Brain pericyte (primary cell): ENCODE results near the gene POLRMT.
"Not testable (repeated sequence)": the region's sequence is repeated elsewhere in the genome, so short reads cannot be mapped to it uniquely, and the experiment has no call there.

Experiments
- DNase-seq: peaks from one replicate; pipeline ENCODE4 v3.0.0-alpha.2; 2012; ENCODE audit warnings: low read depth, low spot score

Gene POLRMT

DNA sequence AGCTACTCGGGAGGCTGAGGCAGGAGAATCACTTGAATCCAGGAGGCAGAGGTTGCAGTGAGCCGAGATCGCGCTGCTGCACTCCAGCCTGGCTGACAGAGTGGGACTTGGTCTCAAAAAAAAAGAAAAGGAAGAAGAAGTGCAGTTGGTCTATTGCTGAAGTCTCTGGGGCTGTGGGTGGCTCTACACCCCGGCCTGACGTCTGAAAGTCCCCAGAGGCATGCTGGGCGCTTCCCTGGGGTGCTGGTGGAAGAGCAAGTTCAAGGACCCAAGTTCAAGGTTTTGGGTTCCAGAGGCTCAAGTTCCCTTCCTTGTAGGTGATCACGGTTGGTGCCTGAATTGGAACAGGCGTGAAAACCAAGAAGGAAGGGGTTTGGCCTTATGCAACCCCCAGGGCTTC, 39.8 kb downstream of the POLRMT start:
- DNase-seq: no peak

DNA sequence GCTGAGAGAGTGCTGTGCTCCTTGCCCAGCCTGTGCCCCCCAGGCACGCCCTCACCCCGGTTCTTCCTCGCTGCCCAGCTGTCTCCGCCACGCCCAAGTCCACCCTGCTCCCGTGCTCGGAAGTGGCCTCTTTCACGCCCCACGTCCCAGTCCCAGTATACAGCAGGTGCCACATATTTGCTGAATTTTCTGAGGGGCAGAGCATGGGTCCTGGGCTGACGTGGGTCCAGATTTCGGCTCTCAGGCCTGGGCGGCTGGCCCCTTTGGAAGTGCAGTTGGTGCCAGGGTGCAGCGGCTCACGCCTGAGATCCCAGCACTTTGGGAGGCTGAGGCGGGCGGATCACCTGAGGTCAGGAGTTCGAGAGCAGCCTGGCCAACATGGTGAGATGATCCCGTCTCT, 40.3 kb downstream of the POLRMT start:
- no peak for DNase-seq

DNA sequence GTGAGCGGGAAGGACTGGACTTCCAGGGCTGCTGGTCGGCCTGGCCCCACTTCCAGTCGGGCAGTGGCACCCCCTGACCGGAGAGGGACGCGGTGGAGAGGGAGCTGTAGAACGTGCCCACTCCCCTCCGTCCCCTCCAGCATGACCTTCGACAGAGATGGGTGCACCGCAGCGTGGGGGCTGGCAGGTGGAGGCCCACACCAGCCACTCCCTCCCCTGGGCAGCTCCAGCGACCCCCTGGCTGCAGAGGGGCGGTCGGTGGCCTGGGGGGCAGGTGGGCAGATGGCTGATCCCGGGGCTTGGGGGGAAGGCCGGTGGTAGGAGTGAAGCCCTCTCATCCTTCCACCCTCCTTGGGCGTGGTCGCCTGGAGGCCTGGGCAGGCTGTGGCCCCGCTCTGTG, 41.2 kb downstream of the POLRMT start:
- DNase-seq: no peak

- DNase-seq: no peak
These were observed 42.0 kb downstream of the POLRMT start for GRCh38 chr19:591099-591958.

DNA sequence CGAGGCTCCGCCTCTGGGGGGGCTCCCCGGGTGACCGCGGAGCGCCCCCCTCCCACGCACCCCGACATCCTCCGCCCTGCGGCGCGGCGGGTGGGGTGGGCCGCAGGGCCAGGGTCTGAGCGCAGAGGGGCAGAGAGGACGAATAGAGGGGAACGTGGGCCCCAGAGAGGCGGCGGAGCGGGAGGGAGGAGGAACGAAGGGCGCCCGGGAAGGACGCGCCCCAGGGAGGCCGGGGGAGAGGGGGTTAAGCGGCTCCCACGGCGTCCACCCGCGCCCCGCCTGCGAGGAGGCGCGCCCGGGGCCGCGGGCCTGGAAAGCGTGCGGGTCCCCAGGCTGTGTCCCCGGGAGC, 42.6 kb downstream of the POLRMT start:
- DNase-seq: no peak

GRCh38 chr19:590396-590745, 43.0 kb downstream of the POLRMT start:
- DNase-seq: no peak

DNA sequence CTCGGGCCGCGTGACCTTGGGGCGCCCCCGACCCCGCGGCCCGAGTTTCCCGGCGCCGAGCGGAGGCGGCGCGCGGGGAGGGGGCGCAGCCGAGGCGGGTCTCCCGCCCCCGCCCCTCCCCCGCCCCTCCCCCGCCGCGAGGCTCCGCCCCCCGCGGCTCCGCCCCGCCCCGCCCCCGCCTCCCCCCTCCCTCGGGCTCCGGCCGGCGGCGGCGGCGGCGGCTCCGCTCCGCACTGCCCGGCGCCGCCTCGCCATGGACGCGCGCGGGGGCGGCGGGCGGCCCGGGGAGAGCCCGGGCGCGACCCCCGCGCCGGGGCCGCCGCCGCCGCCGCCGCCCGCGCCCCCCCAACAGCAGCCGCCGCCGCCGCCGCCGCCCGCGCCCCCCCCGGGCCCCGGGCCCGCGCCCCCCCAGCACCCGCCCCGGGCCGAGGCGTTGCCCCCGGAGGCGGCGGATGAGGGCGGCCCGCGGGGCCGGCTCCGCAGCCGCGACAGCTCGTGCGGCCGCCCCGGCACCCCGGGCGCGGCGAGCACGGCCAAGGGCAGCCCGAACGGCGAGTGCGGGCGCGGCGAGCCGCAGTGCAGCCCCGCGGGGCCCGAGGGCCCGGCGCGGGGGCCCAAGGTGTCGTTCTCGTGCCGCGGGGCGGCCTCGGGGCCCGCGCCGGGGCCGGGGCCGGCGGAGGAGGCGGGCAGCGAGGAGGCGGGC, 43.5 kb downstream of the POLRMT start, which contains the start of gene HCN2:
HCN2 (plus strand) TSS at position 189 of the 703 bp plus-strand sequence; CDS start at position 254, 65 bp downstream.
- no peak for DNase-seq

GRCh38 chr19:588741-589692, 44.3 kb downstream of the POLRMT start:
- no peak for DNase-seq

- peak; percentile 77 for DNase-seq
These were observed 45.1 kb downstream of the POLRMT start for GRCh38 chr19:588093-588740.

DNA sequence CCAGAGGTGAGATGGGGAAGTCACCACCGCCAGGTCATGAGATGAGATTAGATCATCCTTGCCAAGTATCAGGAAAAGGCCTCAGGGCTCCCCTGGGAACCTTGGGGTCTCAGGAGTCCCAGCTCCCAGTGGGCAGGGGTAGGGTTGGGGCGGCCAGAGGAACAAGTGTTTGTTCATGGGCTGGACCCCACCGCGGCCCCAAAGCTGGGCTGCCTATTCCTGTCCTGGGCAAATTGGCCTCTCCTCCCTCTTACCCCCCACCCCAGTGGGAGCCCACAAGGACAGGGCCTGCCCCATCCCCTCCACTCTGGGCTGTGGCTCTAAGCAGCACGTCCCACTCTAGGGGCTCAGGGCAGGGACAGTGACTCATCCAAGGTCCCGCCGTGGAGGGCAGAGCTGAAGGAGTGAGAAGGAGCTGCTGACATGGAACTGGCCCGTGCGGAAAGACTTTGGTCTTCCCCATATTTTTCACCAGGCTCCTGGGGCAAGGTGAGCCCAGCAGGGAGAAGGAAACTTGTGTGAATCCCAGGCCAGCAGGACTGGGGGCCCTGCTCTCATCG, 47.7 kb downstream of the POLRMT start:
- no peak for DNase-seq

- not testable (repeated sequence) for DNase-seq
These were observed 48.2 kb downstream of the POLRMT start for GRCh38 chr19:585146-585545.

GRCh38 chr19:584240-585001, 48.9 kb downstream of the POLRMT start:
- no peak for DNase-seq

GRCh38 chr19:583968-584239, 49.4 kb downstream of the POLRMT start:
- DNase-seq: no peak

DNA sequence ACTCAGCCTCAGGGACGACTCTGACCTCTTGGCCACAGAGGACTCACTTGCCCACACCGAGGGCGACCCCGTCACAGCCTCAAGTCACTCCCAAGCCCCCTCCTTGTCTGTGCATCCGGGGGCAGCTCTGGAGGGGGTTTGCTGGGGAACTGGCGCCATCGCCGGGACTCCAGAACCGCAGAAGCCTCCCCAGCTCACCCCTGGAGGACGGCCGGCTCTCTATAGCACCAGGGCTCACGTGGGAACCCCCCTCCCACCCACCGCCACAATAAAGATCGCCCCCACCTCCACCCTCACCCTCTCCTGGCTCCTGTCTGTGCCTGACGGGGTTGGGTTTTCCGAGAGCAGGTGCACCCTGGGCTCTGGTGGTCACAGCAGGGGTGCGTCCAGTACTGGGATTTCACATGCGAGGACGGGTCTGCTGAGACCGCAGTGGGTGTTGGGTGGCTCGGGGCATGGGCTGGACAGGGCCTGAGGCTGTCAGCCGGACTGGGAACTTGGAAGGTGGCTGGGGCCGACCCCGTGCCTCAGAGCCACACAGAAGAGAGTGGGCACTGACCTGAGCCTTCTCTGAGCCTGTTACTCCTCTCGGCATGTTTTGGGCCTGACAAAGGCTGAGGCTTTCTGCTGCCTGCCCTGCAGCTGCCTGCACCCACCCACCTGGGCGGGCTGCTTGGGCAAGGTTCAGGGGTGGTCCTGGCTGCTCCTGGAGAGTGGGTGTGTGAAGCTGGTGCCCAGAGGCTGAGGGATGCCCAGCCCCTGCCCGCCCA, 50.0 kb downstream of the POLRMT start:
- DNase-seq: no peak

DNA sequence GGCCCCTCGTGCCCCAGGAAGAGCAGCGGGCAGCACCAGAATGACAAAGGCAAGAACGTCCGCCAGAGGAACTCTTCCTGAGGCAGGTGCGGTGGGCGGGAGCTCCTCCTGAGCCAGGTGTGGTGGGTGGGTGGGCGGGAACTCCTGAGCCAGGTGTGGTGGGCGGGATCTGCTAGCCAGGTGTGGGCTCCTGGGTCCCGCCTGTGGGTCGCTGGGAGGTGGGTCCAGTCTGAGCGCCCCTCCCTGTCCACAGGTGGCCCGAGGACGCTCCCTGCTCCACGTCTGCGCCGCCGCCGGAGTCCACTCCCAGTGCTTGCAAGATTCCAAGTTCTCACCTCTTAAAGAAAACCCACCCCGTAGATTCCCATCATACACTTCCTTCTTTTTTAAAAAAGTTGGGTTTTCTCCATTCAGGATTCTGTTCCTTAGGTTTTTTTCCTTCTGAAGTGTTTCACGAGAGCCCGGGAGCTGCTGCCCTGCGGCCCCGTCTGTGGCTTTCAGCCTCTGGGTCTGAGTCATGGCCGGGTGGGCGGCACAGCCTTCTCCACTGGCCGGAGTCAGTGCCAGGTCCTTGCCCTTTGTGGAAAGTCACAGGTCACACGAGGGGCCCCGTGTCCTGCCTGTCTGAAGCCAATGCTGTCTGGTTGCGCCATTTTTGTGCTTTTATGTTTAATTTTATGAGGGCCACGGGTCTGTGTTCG, 50.7 kb downstream of the POLRMT start:
- no peak for DNase-seq

GRCh38 chr19:581399-582111, 51.8 kb downstream of the POLRMT start:
- no peak for DNase-seq

DNA sequence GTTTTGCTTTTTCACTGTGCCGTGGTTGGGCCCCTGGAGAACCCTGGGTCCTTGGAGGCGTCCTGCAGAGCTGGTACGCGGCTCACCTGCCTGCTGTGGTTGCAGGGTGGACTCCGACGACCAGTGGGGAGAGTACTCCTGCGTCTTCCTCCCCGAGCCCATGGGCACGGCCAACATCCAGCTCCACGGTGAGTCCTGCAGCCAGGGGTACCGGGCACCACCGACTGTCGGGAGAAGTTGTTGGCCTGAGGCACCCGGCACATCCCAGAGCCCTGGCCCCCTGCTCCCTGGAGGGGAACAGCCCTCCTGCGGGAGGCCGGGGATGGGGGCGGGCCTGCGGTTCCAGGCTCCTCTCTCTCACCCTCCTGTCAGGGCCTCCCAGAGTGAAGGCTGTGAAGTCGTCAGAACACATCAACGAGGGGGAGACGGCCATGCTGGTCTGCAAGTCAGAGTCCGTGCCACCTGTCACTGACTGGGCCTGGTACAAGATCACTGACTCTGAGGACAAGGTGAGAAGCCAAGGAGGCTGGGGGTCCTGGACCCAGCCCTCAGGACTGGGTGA, 53.0 kb downstream of the POLRMT start:
- no peak for DNase-seq

DNA sequence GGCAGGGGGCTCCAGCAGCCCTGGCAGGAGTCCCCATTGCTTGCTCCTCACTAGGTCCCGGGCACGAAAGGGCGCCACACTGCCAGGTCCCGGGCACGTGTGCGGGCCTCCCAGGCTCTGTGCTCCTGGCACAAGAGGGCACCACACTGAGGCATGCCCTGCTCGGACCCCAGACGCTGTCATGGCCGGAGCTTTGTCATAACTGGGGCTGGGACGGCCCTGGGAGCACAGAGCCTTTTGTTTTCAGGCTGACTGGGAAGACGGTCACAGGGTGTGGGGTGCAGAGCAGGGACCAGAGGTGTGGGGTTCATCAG, 53.5 kb downstream of the POLRMT start:
- DNase-seq: no peak
